GM21381 (cell line): Measurements from ENCODE around the gene PMFBP1.
"Not testable (repeated sequence)": the region's sequence is repeated elsewhere in the genome, so short reads cannot be mapped to it uniquely, and the experiment has no call there.

Experiments
- ATAC-seq: cut with Tn5 transposase; IDR thresholded peaks from one replicate; pipeline ENCODE4 v1.9.1; 2021; ENCODE audit warnings: mild to moderate bottlenecking, moderate library complexity; ENCODE audit not compliant: unreplicated experiment

PMFBP1 gene

GRCh38 chr16:72108353-72109102 is 63.4 kb downstream of the PMFBP1 start:
- ATAC-seq = no peak

GRCh38 chr16:72107371-72107770 is 64.6 kb downstream of the PMFBP1 start:
- ATAC-seq = no peak

- ATAC-seq = no peak
Measured at GRCh38 chr16:72105978-72106377, 66.0 kb downstream of the PMFBP1 start.

GRCh38 chr16:72104905-72105304 is 67.0 kb downstream of the PMFBP1 start:
- no peak for ATAC-seq

GRCh38 chr16:72101195-72101594 is 70.8 kb downstream of the PMFBP1 start:
- ATAC-seq = no peak

GRCh38 chr16:72099377-72099818 is 72.6 kb downstream of the PMFBP1 start:
- peak; percentile 81 for ATAC-seq

- ATAC-seq = no peak
Measured at GRCh38 chr16:72098936-72099335, 73.0 kb downstream of the PMFBP1 start.

GRCh38 chr16:72094266-72094610 is 77.7 kb downstream of the PMFBP1 start:
- ATAC-seq = no peak

- ATAC-seq = peak; percentile 98
Measured at GRCh38 chr16:72093448-72094265, 78.3 kb downstream of the PMFBP1 start, which contains the start of the genes DHX38 and TXNL4B. DHX38 (plus strand) TSS chr16:72093847; CDS start chr16:72096158, 2,311 bp downstream. TXNL4B (minus strand) TSS chr16:72093620; CDS start chr16:72090749, 2,871 bp downstream.

GRCh38 chr16:72092832-72093447 is 79.0 kb downstream of the PMFBP1 start:
- no peak for ATAC-seq

GRCh38 chr16:72091217-72091616 is 80.7 kb downstream of the PMFBP1 start:
- no peak for ATAC-seq

GRCh38 chr16:72085002-72085401 is 87.0 kb downstream of the PMFBP1 start:
- no peak for ATAC-seq

- no peak for ATAC-seq
Measured at GRCh38 chr16:72084445-72084844, 87.5 kb downstream of the PMFBP1 start.

GRCh38 chr16:72083778-72084404 is 88.1 kb downstream of the PMFBP1 start:
- no peak for ATAC-seq

- ATAC-seq = not testable (repeated sequence)
Measured at GRCh38 chr16:72076991-72077706, 94.8 kb downstream of the PMFBP1 start.

- ATAC-seq = not testable (repeated sequence)
Measured at GRCh38 chr16:72075067-72075466, 96.9 kb downstream of the PMFBP1 start.

GRCh38 chr16:72073560-72074230 is 98.3 kb downstream of the PMFBP1 start:
- no peak for ATAC-seq

- no peak for ATAC-seq
Measured at GRCh38 chr16:72072514-72073342, 99.2 kb downstream of the PMFBP1 start.
